ENCODE measurements around the gene OPHN1.

OPHN1 gene

DNA sequence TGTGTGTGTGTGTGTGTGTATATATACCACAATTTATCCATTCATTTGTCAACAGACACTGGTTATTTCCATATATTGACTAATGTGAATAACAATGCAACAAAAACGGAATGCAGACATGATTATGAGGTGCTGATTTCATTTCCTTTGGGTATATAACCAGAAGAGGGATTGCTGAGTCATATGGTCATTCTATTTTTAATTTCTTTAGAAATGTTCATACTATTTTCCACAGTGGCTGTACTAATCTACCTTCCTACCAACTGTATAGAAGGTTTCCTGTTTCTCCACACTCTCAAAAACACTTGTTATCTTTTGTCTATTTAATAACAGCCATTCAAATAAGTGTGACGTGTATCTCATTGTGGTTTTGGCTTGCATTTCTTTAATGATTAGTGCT is 269.9 kb downstream of the OPHN1 start:
- no peak overlapping the region for H3K4me2 ChIP-seq
- H3K4me1 ChIP-seq, result 0 out of 2 replicates have a peak, but pooled peaks cover 6% of the 10 kb centered on the region
- H3K27me3 ChIP-seq, result no peaks in the 10 kb centered on the region
- no peak overlapping the region for H3K4me3 ChIP-seq
- H3K9me3 ChIP-seq, result no peaks in the 10 kb centered on the region
- no peak overlapping the region for H3K9ac ChIP-seq
- no peak for TF ChIP-seq Cebpa-rat (IDR thresholded peaks at IDR 0.05)
- H3K27ac ChIP-seq, result no peak overlapping the region
- no peaks in the 10 kb centered on the region for H4K20me1 ChIP-seq
- H3K36me3 ChIP-seq, result no peaks in the 10 kb centered on the region

- Histone ChIP-seq H3K9ac (no peak overlapping the region), H3K27me3 (no peaks in the 10 kb centered on the region), H3K36me3 (no peaks in the 10 kb centered on the region), H3K27ac (no peak overlapping the region), H3K4me1 (peaks cover 7% of the 10 kb centered on the region), H3K4me2 (no peak overlapping the region), H4K20me1 (no peaks in the 10 kb centered on the region), H3K9me3 (no peaks in the 10 kb centered on the region), H3K4me3 (no peak overlapping the region)
- TF ChIP-seq Cebpa-rat (IDR thresholded peaks at IDR 0.05), result no peak
These were observed 285.4 kb downstream of the OPHN1 start for GRCh38 chrX:68147848-68148247.

- Histone ChIP-seq H3K9ac (no peak overlapping the region), H3K36me3 (no peaks in the 10 kb centered on the region), H3K27me3 (no peaks in the 10 kb centered on the region), H4K20me1 (no peaks in the 10 kb centered on the region), H3K4me2 (no peak overlapping the region), H3K9me3 (no peaks in the 10 kb centered on the region), H3K27ac (no peak overlapping the region), H3K4me3 (no peak overlapping the region), H3K4me1 (peaks cover 7% of the 10 kb centered on the region)
- no peak for TF ChIP-seq Cebpa-rat (IDR thresholded peaks at IDR 0.05)
These were observed 287.2 kb downstream of the OPHN1 start for GRCh38 chrX:68146054-68146453.

GRCh38 chrX:68139791-68140190 is 293.5 kb downstream of the OPHN1 start:
- Histone ChIP-seq H3K9ac (no peak overlapping the region), H3K4me1 (no peaks in the 10 kb centered on the region), H4K20me1 (no peaks in the 10 kb centered on the region), H3K9me3 (no peaks in the 10 kb centered on the region), H3K36me3 (no peaks in the 10 kb centered on the region), H3K27ac (no peak overlapping the region), H3K4me2 (no peak overlapping the region), H3K4me3 (no peak overlapping the region), H3K27me3 (no peaks in the 10 kb centered on the region)
- no peak for TF ChIP-seq Cebpa-rat (IDR thresholded peaks at IDR 0.05)

GRCh38 chrX:68133181-68133580 is 300.1 kb downstream of the OPHN1 start:
- Histone ChIP-seq H3K27ac (no peak overlapping the region), H4K20me1 (no peaks in the 10 kb centered on the region), H3K4me2 (no peak overlapping the region), H3K4me1 (no peaks in the 10 kb centered on the region), H3K9ac (no peak overlapping the region), H3K36me3 (no peaks in the 10 kb centered on the region), H3K9me3 (no peaks in the 10 kb centered on the region), H3K4me3 (no peak overlapping the region), H3K27me3 (no peaks in the 10 kb centered on the region)
- TF ChIP-seq Cebpa-rat (IDR thresholded peaks at IDR 0.05), result no peak

DNA sequence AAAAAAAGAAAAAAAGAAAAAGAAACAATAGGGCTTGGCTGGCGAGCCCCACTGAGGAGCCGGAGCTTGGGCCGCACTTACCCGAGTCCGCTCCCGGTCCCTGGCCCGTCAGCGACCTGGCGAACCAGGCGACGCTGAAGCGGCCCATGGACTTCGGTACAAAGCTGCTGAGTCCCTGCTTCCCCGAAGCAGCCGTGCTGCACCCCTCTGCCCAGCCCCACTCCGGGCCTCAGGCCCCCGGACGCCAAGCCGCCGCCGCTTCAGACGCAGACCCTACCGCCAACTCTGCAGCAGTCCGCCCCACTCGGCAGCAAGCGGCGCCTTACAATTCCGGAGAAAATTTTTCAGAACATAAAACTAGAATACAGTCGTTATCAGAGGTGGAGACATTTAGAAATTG is 300.5 kb downstream of the OPHN1 start:
- Histone ChIP-seq H3K4me1 (no peaks in the 10 kb centered on the region), H3K4me2 (no peak overlapping the region)

DNA sequence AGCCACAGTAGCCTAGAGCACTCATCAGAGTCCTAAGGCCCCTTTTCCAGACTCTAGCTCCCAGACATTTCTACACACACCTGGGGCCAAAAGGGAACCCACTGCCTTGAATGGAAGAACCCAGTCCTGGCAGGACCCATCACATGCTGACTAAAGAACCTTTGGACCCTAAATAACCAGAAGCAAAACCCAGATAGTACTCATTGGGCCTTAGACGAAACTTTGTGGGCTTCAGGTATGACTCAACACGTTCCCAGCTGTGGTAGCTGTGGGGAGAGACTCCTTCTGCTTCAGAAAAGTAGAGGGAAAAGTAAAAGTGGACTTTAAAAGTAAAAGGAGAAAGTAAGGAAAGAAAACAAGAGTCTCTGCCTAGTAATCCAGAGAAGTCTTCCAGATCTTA is 311.5 kb downstream of the OPHN1 start:
- Histone ChIP-seq H3K27me3 (no peaks in the 10 kb centered on the region), H3K9me3 (no peaks in the 10 kb centered on the region), H3K36me3 (no peaks in the 10 kb centered on the region), H3K9ac (no peak overlapping the region), H3K4me3 (no peak overlapping the region), H3K4me2 (no peak overlapping the region), H4K20me1 (no peaks in the 10 kb centered on the region), H3K4me1 (no peaks in the 10 kb centered on the region), H3K27ac (no peak overlapping the region)
- TF ChIP-seq Cebpa-rat (IDR thresholded peaks at IDR 0.05), result no peak

More for the DNA sequence above, 300.5 kb downstream of the OPHN1 start:
- no peaks in the 10 kb centered on the region for H4K20me1 ChIP-seq
- no peak overlapping the region for H3K27ac ChIP-seq
- H3K9ac ChIP-seq, result no peak overlapping the region
- no peak overlapping the region for H3K4me3 ChIP-seq
- TF ChIP-seq Cebpa-rat (IDR thresholded peaks at IDR 0.05), result no peak
- H3K27me3 ChIP-seq, result no peaks in the 10 kb centered on the region
- no peaks in the 10 kb centered on the region for H3K36me3 ChIP-seq
- H3K9me3 ChIP-seq, result no peaks in the 10 kb centered on the region

DNA sequence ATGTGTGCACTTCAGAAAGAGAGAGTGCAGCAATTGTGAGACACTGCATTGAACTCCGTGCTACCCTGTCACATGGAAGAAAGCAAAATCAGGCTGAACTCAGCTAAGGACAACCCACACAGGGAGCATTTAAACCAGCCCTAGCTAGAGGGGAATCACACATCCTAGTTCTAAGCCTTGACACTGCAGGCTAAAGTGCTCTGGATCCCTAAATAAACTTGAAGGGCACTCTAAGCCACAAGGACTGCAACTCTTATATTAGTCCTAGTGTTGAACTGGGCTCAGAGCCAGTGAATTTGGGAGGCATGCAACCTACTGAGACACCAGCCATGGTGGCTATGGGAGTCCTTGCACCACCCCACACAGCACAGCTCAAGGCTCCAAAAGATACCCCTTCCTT is 311.9 kb downstream of the OPHN1 start:
- Histone ChIP-seq H3K36me3 (no peaks in the 10 kb centered on the region), H3K27ac (no peak overlapping the region), H3K4me3 (no peak overlapping the region), H3K9ac (no peak overlapping the region), H3K27me3 (no peaks in the 10 kb centered on the region), H3K4me2 (no peak overlapping the region), H4K20me1 (no peaks in the 10 kb centered on the region), H3K4me1 (no peaks in the 10 kb centered on the region), H3K9me3 (no peaks in the 10 kb centered on the region)
- TF ChIP-seq Cebpa-rat (IDR thresholded peaks at IDR 0.05), result no peak

GRCh38 chrX:68115371-68115770 is 317.9 kb downstream of the OPHN1 start:
- Histone ChIP-seq H3K4me2 (0 out of 2 replicates have a peak overlapping the region, but pooled peaks have one; percentile 27), H3K27me3 (no peaks in the 10 kb centered on the region), H3K4me3 (no peak overlapping the region), H3K27ac (no peak overlapping the region), H3K9me3 (no peaks in the 10 kb centered on the region), H3K36me3 (no peaks in the 10 kb centered on the region), H3K9ac (no peak overlapping the region), H3K4me1 (peaks cover 14% of the 10 kb centered on the region), H4K20me1 (no peaks in the 10 kb centered on the region)
- no peak for TF ChIP-seq Cebpa-rat (IDR thresholded peaks at IDR 0.05)

DNA sequence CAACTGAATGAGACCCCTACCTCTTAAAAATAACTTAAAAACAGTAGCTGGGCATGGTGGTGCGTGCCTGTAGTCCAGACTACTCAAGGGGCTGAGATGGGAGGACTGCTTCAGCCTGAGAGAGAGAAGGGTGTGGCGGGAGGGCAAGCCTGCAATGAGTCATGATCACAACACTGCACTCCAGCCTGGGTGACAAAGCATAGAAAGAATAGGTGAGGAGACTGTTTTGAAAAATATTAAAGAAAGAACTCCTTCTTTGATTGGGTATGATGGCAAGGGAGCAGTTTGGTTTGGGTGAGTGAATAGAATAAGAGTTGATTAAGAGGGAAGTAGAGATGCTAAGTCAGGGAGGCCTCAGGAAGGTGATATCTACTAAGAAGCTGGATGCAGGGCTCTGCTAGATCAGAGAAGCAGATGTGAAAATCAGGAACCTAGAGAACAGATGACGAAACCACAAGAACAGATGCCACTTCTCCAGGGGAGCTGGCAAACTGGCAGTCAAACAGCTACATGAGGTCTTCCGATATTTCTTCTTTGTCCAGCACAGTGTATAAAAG is 318.6 kb downstream of the OPHN1 start:
- no peak overlapping the region for H3K4me3 ChIP-seq
- H3K9me3 ChIP-seq, result no peaks in the 10 kb centered on the region
- no peaks in the 10 kb centered on the region for H3K36me3 ChIP-seq
- TF ChIP-seq Cebpa-rat (IDR thresholded peaks at IDR 0.05), result no peak
- H3K27me3 ChIP-seq, result no peaks in the 10 kb centered on the region
- peaks cover 14% of the 10 kb centered on the region for H3K4me1 ChIP-seq
- no peak overlapping the region for H3K27ac ChIP-seq
- H3K4me2 ChIP-seq, result peak overlapping the region; percentile 27; the same call in 1 of the 2 replicates
- no peak overlapping the region for H3K9ac ChIP-seq
- no peaks in the 10 kb centered on the region for H4K20me1 ChIP-seq
